Duodenal mucosa (tissue), 2 donors: ENCODE measurements around the gene MOV10L1.

Experiments
- H3K27ac ChIP-seq: one replicate; pipeline ENCODE4 v1.7.0; 2013; ENCODE audit warnings: low read depth, low read length
- H3K27me3 ChIP-seq, 2 donors: one replicate each; pipeline ENCODE4 v1.7.0; 2013; ENCODE audit warnings: low read length in 2 of 2, control low read depth in 1 of 2; ENCODE audit not compliant: insufficient read depth in 2 of 2, control insufficient read depth in 1 of 2
- H3K36me3 ChIP-seq, 2 donors: one replicate each; pipeline ENCODE4 v1.7.0; 2013; ENCODE audit warnings: low read length in 2 of 2, control low read depth in 1 of 2; ENCODE audit not compliant: insufficient read depth in 2 of 2, control insufficient read depth in 1 of 2
- H3K4me1 ChIP-seq, 2 donors: one replicate each; pipeline ENCODE4 v1.7.0; 2013; ENCODE audit warnings: low read length in 2 of 2, control low read depth in 1 of 2; ENCODE audit not compliant: insufficient read depth in 2 of 2, control insufficient read depth in 1 of 2
- H3K4me3 ChIP-seq, 2 donors: one replicate each; pipeline ENCODE4 v1.7.0; 2013; ENCODE audit warnings: low read length in 2 of 2, low read depth in 1 of 2
- H3K9ac ChIP-seq, 2 donors: one replicate each; pipeline ENCODE4 v1.7.0; 2013; ENCODE audit warnings: low read length in 2 of 2, low read depth in 1 of 2
- H3K9me3 ChIP-seq, 2 donors: one replicate each; pipeline ENCODE4 v1.7.0; 2013; ENCODE audit warnings: low read length in 2 of 2, control low read depth in 1 of 2; ENCODE audit not compliant: control insufficient read depth in 1 of 2

The MOV10L1 gene

GRCh38 chr22:50070366-50070765 is 19.4 kb upstream of the MOV10L1 start:
- H3K27ac ChIP-seq = no peak overlapping the region
- H3K9ac ChIP-seq = no peak overlapping the region
- H3K27me3 ChIP-seq = no peaks in the 10 kb centered on the region
- H3K4me1 ChIP-seq = no peaks in the 10 kb centered on the region
- H3K9me3 ChIP-seq = no peaks in the 10 kb centered on the region
- no peak overlapping the region for H3K4me3 ChIP-seq
- no peaks in the 10 kb centered on the region for H3K36me3 ChIP-seq

- H3K27me3 ChIP-seq = no peaks in the 10 kb centered on the region
- no peaks in the 10 kb centered on the region for H3K9me3 ChIP-seq
- H3K4me3 ChIP-seq = no peak overlapping the region
- no peaks in the 10 kb centered on the region for H3K4me1 ChIP-seq
- no peak overlapping the region for H3K27ac ChIP-seq
- no peaks in the 10 kb centered on the region for H3K36me3 ChIP-seq
- no peak overlapping the region for H3K9ac ChIP-seq
These were observed 18.2 kb upstream of the MOV10L1 start for GRCh38 chr22:50071432-50072166.

- Histone ChIP-seq H3K27me3 (no peaks in the 10 kb centered on the region), H3K4me1 (no peaks in the 10 kb centered on the region), H3K9ac (no peak overlapping the region), H3K27ac (no peak overlapping the region), H3K36me3 (no peaks in the 10 kb centered on the region), H3K4me3 (no peak overlapping the region), H3K9me3 (no peaks in the 10 kb centered on the region)
These were observed 17.6 kb upstream of the MOV10L1 start for GRCh38 chr22:50072167-50072555.

GRCh38 chr22:50072714-50073538 is 16.9 kb upstream of the MOV10L1 start:
- Histone ChIP-seq H3K4me1 (no peaks in the 10 kb centered on the region), H3K27me3 (no peaks in the 10 kb centered on the region), H3K9me3 (no peaks in the 10 kb centered on the region), H3K4me3 (no peak overlapping the region), H3K36me3 (no peaks in the 10 kb centered on the region), H3K9ac (no peak overlapping the region), H3K27ac (no peak overlapping the region)

DNA sequence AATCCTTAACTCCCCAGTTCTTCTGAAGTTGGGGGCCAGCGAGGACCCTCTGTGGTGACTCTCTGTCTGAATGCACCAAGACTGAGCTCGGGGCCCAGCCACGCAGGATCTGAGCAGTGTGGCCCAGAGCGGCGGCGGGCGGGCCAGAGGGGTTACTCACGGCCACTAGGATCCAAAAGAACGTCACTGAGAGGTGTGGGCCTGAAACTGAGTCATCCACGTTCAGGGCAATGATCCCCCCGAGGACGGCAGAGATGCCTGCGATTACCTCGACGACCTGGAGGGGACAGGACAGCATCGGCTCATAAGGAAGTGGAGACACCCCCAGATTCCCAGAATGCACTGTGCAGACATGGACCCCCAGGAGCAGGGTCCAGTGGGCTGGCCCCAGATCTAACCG is 15.8 kb upstream of the MOV10L1 start:
- Histone ChIP-seq H3K27me3 (no peaks in the 10 kb centered on the region), H3K27ac (no peak overlapping the region), H3K9ac (no peak overlapping the region), H3K4me1 (no peaks in the 10 kb centered on the region), H3K4me3 (no peak overlapping the region), H3K36me3 (no peaks in the 10 kb centered on the region), H3K9me3 (no peaks in the 10 kb centered on the region)

DNA sequence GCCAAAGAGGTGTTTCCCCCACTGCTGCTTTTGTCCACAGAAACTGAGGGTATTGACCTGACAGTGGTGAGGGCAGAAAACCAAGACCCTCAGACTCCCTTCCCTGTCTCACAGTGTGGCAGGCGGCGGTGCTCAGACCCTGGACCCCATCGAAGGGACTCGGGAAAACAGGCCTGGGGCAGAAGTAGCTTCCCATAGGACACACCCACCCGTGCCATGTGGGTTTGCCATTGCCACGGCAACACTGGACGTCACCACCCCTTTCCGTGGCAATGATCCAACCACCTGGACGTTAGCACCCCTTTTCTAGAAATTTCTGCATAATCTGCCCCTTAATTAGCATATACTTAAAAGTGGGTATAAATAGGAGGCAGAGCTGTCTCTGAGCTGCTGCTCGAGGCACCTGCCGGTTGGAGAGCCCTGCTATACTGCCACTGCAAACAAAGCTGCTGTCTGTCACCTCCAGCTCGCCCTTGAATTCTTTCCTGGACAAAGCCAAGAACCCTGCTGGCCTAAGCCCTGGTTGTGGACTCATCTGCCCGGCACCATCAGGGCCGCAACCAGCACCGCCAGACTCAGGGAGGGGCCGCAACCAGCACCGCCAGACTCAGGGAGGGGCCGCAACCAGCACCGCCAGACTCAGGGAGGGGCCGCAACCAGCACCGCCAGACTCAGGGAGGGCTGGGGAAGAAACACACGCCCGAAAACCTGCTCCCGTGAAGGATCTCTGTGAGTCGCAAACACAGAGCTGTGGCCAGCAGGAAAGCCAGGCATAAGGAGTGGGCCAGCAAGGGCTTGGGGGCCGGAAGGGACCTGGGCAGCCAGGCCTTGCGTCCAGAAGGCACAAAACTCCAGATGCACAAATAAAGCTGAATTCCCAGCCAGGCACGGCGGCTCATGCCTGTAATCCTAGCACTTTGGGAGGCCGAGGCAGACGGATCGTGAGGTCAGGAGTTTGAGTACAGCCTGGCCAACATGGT is 15.0 kb upstream of the MOV10L1 start:
- H3K36me3 ChIP-seq = no peaks in the 10 kb centered on the region
- no peak overlapping the region for H3K27ac ChIP-seq
- no peak overlapping the region for H3K9ac ChIP-seq
- no peaks in the 10 kb centered on the region for H3K27me3 ChIP-seq
- no peaks in the 10 kb centered on the region for H3K4me1 ChIP-seq
- H3K9me3 ChIP-seq = no peaks in the 10 kb centered on the region
- no peak overlapping the region for H3K4me3 ChIP-seq

DNA sequence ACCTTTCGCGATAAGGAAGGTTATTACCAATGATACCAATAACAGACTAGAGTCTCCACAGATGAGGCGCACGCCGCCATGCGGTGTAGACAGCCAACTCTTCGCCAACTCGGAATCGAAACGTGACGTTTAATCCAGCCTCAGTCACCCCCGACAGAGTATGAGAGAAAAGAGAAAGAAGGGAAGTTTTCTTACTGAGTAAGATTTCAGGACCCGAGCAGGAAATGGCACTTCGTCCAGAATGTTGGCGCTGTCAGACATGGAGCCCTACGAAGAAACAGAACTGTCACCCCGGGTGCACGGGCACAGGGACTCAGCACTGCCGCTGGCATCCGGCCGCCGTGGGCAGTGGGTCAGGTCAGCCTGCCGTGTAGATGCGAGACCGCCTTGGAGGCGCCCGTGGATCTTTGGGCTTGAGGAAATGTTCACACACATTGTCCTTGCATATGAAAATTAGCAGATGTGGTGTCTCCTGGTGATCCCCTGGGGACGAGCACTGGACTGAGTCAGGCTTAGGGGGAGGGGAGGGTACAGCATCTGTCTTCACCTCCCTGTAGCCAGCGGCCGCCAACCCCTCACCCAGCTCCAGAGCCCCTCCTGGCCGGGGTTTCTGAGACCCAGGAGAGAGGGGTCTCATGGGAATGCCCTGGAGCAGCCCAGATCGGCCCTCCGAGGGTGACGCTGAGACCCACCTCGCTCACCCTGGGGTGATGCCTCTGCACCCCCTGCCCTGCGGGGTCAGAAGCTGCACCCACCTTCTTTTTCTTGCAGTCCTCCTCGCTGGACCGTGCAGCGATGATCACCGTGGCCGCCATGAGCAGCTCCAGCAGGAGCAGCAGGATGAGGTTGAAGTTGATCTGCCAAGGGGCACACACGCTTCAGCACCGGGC is 12.9 kb upstream of the MOV10L1 start:
- no peak overlapping the region for H3K4me3 ChIP-seq
- no peak overlapping the region for H3K9ac ChIP-seq
- H3K27me3 ChIP-seq = no peaks in the 10 kb centered on the region
- H3K9me3 ChIP-seq = no peaks in the 10 kb centered on the region
- H3K4me1 ChIP-seq = no peaks in the 10 kb centered on the region
- no peaks in the 10 kb centered on the region for H3K36me3 ChIP-seq
- H3K27ac ChIP-seq = no peak overlapping the region

GRCh38 chr22:50078246-50078645 is 11.6 kb upstream of the MOV10L1 start:
- Histone ChIP-seq H3K27ac (no peak overlapping the region), H3K27me3 (peaks cover 0 to 3% of the 10 kb centered on the region in 2 donors), H3K9me3 (no peaks in the 10 kb centered on the region), H3K36me3 (no peaks in the 10 kb centered on the region), H3K9ac (no peak overlapping the region), H3K4me3 (no peak overlapping the region), H3K4me1 (peaks cover 0 to 4% of the 10 kb centered on the region in 2 donors)

GRCh38 chr22:50078761-50079160 is 11.0 kb upstream of the MOV10L1 start:
- peaks cover 0 to 4% of the 10 kb centered on the region in 2 donors for H3K27me3 ChIP-seq
- H3K9me3 ChIP-seq = no peaks in the 10 kb centered on the region
- H3K36me3 ChIP-seq = no peaks in the 10 kb centered on the region
- no peak overlapping the region for H3K4me3 ChIP-seq
- no peak overlapping the region for H3K9ac ChIP-seq
- H3K27ac ChIP-seq = no peak overlapping the region
- H3K4me1 ChIP-seq = peaks cover 0 to 5% of the 10 kb centered on the region in 2 donors
